IMR-90 (cell line): ENCODE data around the gene KITLG.
"Not testable (repeated sequence)": the region's sequence is repeated elsewhere in the genome, so short reads cannot be mapped to it uniquely, and the experiment has no call there.

Experiments used
- BHLHE40 ChIP-seq: fragments of 150-350 bp; IDR thresholded peaks from 2 replicates; pipeline ENCODE4 v1.6.1; 2016; ENCODE audit warnings: mild to moderate bottlenecking, low read depth, low read length
- CEBPB ChIP-seq: IDR thresholded peaks from 2 replicates; pipeline ENCODE4 v1.6.1; 2012; ENCODE audit warnings: low read depth, low read length, improper control_type of control experiment
- MAFK ChIP-seq: IDR thresholded peaks from 2 replicates; pipeline ENCODE4 v1.6.1; 2012; ENCODE audit warnings: low read depth, low read length, improper control_type of control experiment
- MAZ ChIP-seq: IDR thresholded peaks from 2 replicates; pipeline ENCODE4 v1.6.1; 2012; ENCODE audit warnings: low read depth, mild to moderate bottlenecking, low read length, improper control_type of control experiment, moderate library complexity, borderline replicate concordance
- NFE2L2 ChIP-seq: fragments of 150-350 bp; IDR thresholded peaks from 2 replicates; pipeline ENCODE4 v1.6.1; 2016; ENCODE audit warnings: low read depth, mild to moderate bottlenecking, low read length
- POLR2A ChIP-seq: IDR thresholded peaks from 2 replicates; pipeline ENCODE4 v1.6.1; 2012; ENCODE audit warnings: mild to moderate bottlenecking, low read depth, low read length
- RAD21 ChIP-seq: IDR thresholded peaks from 2 replicates; pipeline ENCODE4 v1.6.1; 2012; ENCODE audit warnings: low read length, improper control_type of control experiment
- RFX5 ChIP-seq: IDR thresholded peaks from 2 replicates; pipeline ENCODE4 v1.8.0; 2012; ENCODE audit warnings: low read depth, mild to moderate bottlenecking, low read length, moderate library complexity
- SMC3 ChIP-seq: fragments of 150-350 bp; IDR thresholded peaks from 2 replicates; pipeline ENCODE4 v1.6.1; 2016; ENCODE audit warnings: low read depth, mild to moderate bottlenecking, antibody characterized with exemption, low read length, moderate library complexity
- TF ChIP-seq, protein P1 (sequence below): conservative IDR thresholded peaks from 2 replicates; pipeline ENCODE4 v1.5.1; 2012; ENCODE audit warnings: mild to moderate bottlenecking, low read depth, low read length, improper control_type of control experiment
- TF ChIP-seq, protein P2 (sequence below): fragments of 150-350 bp; IDR thresholded peaks from 2 replicates; pipeline ENCODE4 v1.6.1; 2017; ENCODE audit warnings: mild to moderate bottlenecking, antibody characterized with exemption, low read length, low read depth

DNA sequence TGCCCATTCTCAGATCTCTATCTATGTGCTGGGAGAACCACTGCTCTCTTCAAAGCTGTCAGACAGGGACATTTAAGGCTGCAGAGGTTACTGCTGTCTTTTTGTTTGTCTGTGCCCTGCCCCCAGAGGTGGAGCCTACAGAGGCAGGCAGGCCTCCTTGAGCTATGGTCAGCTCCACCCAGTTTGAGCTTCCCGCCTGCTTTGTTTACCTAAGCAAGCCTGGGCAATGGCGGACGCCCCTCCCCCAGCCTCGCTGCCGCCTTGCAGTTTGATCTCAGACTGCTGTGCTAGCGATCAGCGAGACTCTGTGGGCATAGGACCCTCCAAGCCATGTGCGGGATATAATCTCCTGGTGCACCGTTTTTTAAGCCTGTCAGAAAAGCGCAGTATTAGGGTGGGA, 113.6 kb downstream of the KITLG start:
- TF ChIP-seq, protein P1, sequence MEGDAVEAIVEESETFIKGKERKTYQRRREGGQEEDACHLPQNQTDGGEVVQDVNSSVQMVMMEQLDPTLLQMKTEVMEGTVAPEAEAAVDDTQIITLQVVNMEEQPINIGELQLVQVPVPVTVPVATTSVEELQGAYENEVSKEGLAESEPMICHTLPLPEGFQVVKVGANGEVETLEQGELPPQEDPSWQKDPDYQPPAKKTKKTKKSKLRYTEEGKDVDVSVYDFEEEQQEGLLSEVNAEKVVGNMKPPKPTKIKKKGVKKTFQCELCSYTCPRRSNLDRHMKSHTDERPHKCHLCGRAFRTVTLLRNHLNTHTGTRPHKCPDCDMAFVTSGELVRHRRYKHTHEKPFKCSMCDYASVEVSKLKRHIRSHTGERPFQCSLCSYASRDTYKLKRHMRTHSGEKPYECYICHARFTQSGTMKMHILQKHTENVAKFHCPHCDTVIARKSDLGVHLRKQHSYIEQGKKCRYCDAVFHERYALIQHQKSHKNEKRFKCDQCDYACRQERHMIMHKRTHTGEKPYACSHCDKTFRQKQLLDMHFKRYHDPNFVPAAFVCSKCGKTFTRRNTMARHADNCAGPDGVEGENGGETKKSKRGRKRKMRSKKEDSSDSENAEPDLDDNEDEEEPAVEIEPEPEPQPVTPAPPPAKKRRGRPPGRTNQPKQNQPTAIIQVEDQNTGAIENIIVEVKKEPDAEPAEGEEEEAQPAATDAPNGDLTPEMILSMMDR = not testable (repeated sequence)
- TF ChIP-seq POLR2A, SMC3, RFX5, CEBPB, MAFK, MAZ, NFE2L2, RAD21, BHLHE40: not testable (repeated sequence)
- TF ChIP-seq, protein P2, sequence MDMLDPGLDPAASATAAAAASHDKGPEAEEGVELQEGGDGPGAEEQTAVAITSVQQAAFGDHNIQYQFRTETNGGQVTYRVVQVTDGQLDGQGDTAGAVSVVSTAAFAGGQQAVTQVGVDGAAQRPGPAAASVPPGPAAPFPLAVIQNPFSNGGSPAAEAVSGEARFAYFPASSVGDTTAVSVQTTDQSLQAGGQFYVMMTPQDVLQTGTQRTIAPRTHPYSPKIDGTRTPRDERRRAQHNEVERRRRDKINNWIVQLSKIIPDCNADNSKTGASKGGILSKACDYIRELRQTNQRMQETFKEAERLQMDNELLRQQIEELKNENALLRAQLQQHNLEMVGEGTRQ = not testable (repeated sequence)
